Measurements from ENCODE around the gene COX19. TPM values are rescaled to one million over a fixed set of nuclear protein-coding genes. Genes with fewer than 3 reads are reported as not detected.

Gene COX19
- total and polyA plus RNA-seq, 2 donors (not counting 1 experiment from before 2014, with no cell fraction given) = 14.7 to 38.3 TPM

GRCh38 chr7:959271-959670 is 16.1 kb downstream of the COX19 start:
- ATAC-seq (ENCODE audit: low read depth) (no peak), DNase-seq (no peak)
- Histone ChIP-seq H3K27me3 (replicated peaks in 1 of 4; ENCODE audit: control extremely low read depth in 1 of 4, control insufficient read depth in 3 of 4, insufficient read depth in 4 of 4, low read length in 3 of 4) (peaks cover 0 to 30% (median 2%) of the 10 kb centered on the region in 4 experiments), H3K36me3 (replicated peaks in 1 of 2; ENCODE audit: control extremely low read depth in 1 of 2, control insufficient read depth in 1 of 2, extremely low read depth in 1 of 2, insufficient read depth in 2 of 2, low read length in 1 of 2) (no peaks in the 10 kb centered on the region), H3K27ac (ENCODE audit: low read length in 2 of 2) (no peak overlapping the region), H2AFZ (ENCODE audit: insufficient read depth, low read depth, low read length, poor library complexity, severe bottlenecking) (no peak overlapping the region), H3K4me3 (ENCODE audit: control extremely low read depth in 1 of 5, extremely low read depth in 1 of 5, insufficient read depth in 1 of 5, low read depth in 2 of 5, low read length in 4 of 5) (no peak overlapping the region), H3K4me1 (ENCODE audit: control insufficient read depth in 2 of 2, insufficient read depth in 2 of 2, low read length in 2 of 2) (peaks cover 15 to 34% of the 10 kb centered on the region in 2 donors), H3K79me2 (ENCODE audit: control insufficient read depth, insufficient read depth, low read length) (no peaks in the 10 kb centered on the region), H3K9me3 (ENCODE audit: control extremely low read depth in 1 of 3, control insufficient read depth in 2 of 3, insufficient read depth in 1 of 3, low read length in 2 of 3) (peaks cover 0 to 20% (median 0%) of the 10 kb centered on the region in 3 donors), H3K9ac (ENCODE audit: low read length) (no peak overlapping the region), H3K4me2 (replicated peaks; ENCODE audit: low read depth, low read length, poor library complexity, severe bottlenecking) (no peak overlapping the region), H4K20me1 (ENCODE audit: control insufficient read depth, insufficient read depth, low read length, poor library complexity, severe bottlenecking) (peaks cover 21% of the 10 kb centered on the region)
- POLR2A ChIA-PET = no interaction called here
- intact Hi-C loops (cut with micrococcal nuclease) = no loop called here
- Mint-ChIP-seq H3K4me3 (no peak overlapping the region), H3K27ac (no peak overlapping the region), H3K27me3 (peaks cover 19% of the 10 kb centered on the region), H3K4me1 (peaks cover 16% of the 10 kb centered on the region), H3K9me3 (ENCODE audit: insufficient read depth) (no peaks in the 10 kb centered on the region)
- WGBS (ENCODE audit: insufficient coverage) = 87% methylated on average over 19 of the region's 20 CpGs
- CTCF ChIA-PET = no interaction called here
- TF ChIP-seq, protein P1, sequence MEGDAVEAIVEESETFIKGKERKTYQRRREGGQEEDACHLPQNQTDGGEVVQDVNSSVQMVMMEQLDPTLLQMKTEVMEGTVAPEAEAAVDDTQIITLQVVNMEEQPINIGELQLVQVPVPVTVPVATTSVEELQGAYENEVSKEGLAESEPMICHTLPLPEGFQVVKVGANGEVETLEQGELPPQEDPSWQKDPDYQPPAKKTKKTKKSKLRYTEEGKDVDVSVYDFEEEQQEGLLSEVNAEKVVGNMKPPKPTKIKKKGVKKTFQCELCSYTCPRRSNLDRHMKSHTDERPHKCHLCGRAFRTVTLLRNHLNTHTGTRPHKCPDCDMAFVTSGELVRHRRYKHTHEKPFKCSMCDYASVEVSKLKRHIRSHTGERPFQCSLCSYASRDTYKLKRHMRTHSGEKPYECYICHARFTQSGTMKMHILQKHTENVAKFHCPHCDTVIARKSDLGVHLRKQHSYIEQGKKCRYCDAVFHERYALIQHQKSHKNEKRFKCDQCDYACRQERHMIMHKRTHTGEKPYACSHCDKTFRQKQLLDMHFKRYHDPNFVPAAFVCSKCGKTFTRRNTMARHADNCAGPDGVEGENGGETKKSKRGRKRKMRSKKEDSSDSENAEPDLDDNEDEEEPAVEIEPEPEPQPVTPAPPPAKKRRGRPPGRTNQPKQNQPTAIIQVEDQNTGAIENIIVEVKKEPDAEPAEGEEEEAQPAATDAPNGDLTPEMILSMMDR (IDR thresholded peaks at IDR 0.05) = no peak
- no peak for TF ChIP-seq EZH2 (IDR thresholded peaks at IDR 0.05; ENCODE audit: borderline replicate concordance, insufficient read depth, low read depth, low read length, poor library complexity, severe bottlenecking)

GRCh38 chr7:958221-959200 is 16.8 kb downstream of the COX19 start:
- CTCF ChIA-PET = interaction anchor here (2.8 kb wide), 1 partner anchor 50 kb away, joined by 11 read pairs; no protein-coding TSS in a partner anchor
- POLR2A ChIA-PET = no interaction called here
- H3K4me3 Mint-ChIP-seq = no peak overlapping the region
- DNase-seq (no peak), ATAC-seq (ENCODE audit: low read depth) (no peak)
- intact Hi-C loops (cut with micrococcal nuclease) = no loop called here
- Histone ChIP-seq H3K4me3 (ENCODE audit: control extremely low read depth in 1 of 5, extremely low read depth in 1 of 5, insufficient read depth in 1 of 5, low read depth in 2 of 5, low read length in 4 of 5) (no peak overlapping the region), H3K36me3 (replicated peaks in 1 of 2; ENCODE audit: control extremely low read depth in 1 of 2, control insufficient read depth in 1 of 2, extremely low read depth in 1 of 2, insufficient read depth in 2 of 2, low read length in 1 of 2) (no peaks in the 10 kb centered on the region), H3K79me2 (ENCODE audit: control insufficient read depth, insufficient read depth, low read length) (no peaks in the 10 kb centered on the region), H3K4me1 (ENCODE audit: control insufficient read depth in 2 of 2, insufficient read depth in 2 of 2, low read length in 2 of 2) (peaks cover 10 to 30% of the 10 kb centered on the region in 2 donors), H3K9ac (ENCODE audit: low read length) (no peak overlapping the region), H4K20me1 (ENCODE audit: control insufficient read depth, insufficient read depth, low read length, poor library complexity, severe bottlenecking) (peaks cover 13% of the 10 kb centered on the region), H2AFZ (ENCODE audit: insufficient read depth, low read depth, low read length, poor library complexity, severe bottlenecking) (no peak overlapping the region), H3K9me3 (ENCODE audit: control extremely low read depth in 1 of 3, control insufficient read depth in 2 of 3, insufficient read depth in 1 of 3, low read length in 2 of 3) (peaks cover 0 to 13% (median 0%) of the 10 kb centered on the region in 3 donors), H3K27ac (ENCODE audit: low read length in 2 of 2) (no peak overlapping the region), H3K27me3 (replicated peaks in 1 of 4; ENCODE audit: control extremely low read depth in 1 of 4, control insufficient read depth in 3 of 4, insufficient read depth in 4 of 4, low read length in 3 of 4) (peaks cover 0 to 24% (median 2%) of the 10 kb centered on the region in 4 experiments), H3K4me2 (replicated peaks; ENCODE audit: low read depth, low read length, poor library complexity, severe bottlenecking) (no peak overlapping the region)
- 88% methylated on average over 35 of the region's 36 CpGs for WGBS (ENCODE audit: insufficient coverage)
- no peak overlapping the region for H3K27ac Mint-ChIP-seq
- no peak for TF ChIP-seq EZH2 (IDR thresholded peaks at IDR 0.05; ENCODE audit: borderline replicate concordance, insufficient read depth, low read depth, low read length, poor library complexity, severe bottlenecking)
- TF ChIP-seq, protein P1 (IDR thresholded peaks at IDR 0.05) = no peak
- H3K4me1 Mint-ChIP-seq = peaks cover 14% of the 10 kb centered on the region
- peaks cover 19% of the 10 kb centered on the region for H3K27me3 Mint-ChIP-seq
- no peaks in the 10 kb centered on the region for H3K9me3 Mint-ChIP-seq (ENCODE audit: insufficient read depth)

Measured in B cell (primary cell).